Measurements from ENCODE around the gene ITGB6.

DNA sequence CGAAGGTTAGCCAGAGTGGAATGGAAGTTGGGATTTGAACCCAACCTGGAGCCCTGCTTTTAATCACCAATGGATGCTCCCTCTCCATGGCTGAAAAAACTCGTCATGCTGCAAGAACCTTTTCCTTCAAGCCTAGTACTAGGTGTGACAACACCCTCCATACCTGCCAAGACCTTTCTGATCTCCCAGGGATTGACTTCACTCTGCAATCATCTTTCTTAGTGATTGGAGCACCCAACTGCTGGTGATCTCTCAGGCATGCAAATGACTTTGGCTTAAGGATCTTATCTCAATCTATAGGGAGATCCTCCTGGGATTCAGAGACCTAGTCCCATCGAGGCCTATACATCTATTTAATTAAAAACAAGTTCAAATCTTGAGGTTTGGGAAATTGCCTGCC lies 23.5 kb upstream of the ITGB6 start:
- TF ChIP-seq POLR2A (IDR thresholded peaks at IDR 0.05) = no peak
- TF ChIP-seq, protein P1, sequence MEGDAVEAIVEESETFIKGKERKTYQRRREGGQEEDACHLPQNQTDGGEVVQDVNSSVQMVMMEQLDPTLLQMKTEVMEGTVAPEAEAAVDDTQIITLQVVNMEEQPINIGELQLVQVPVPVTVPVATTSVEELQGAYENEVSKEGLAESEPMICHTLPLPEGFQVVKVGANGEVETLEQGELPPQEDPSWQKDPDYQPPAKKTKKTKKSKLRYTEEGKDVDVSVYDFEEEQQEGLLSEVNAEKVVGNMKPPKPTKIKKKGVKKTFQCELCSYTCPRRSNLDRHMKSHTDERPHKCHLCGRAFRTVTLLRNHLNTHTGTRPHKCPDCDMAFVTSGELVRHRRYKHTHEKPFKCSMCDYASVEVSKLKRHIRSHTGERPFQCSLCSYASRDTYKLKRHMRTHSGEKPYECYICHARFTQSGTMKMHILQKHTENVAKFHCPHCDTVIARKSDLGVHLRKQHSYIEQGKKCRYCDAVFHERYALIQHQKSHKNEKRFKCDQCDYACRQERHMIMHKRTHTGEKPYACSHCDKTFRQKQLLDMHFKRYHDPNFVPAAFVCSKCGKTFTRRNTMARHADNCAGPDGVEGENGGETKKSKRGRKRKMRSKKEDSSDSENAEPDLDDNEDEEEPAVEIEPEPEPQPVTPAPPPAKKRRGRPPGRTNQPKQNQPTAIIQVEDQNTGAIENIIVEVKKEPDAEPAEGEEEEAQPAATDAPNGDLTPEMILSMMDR (IDR thresholded peaks at IDR 0.05) = no peak

Measured in thyroid gland (tissue), 4 donors.